A549 (cell line): Measurements from ENCODE around the gene FSTL4.

Experiments
- BHLHE40 ChIP-seq: IDR thresholded peaks from 2 replicates; pipeline ENCODE4 v1.6.1; 2012; ENCODE audit warnings: low read depth, low read length, inconsistent platforms
- CEBPB ChIP-seq, 2 experiments: fragments of >200 bp in 1 of 2; sonication (Bioruptor Twin) in 1 of 2; formaldehyde crosslinking in 1 of 2; IDR thresholded peaks; 2 replicates each; pipeline ENCODE4 v1.6.1; 2012 to 2016
- CTCF ChIP-seq: fragments of >200 bp; sonication (Bioruptor Twin); formaldehyde crosslinking; IDR thresholded peaks from 3 replicates; pipeline ENCODE4 v1.5.1; 2016
- ELK1 ChIP-seq: fragments of 150-350 bp; IDR thresholded peaks from 2 replicates; pipeline ENCODE4 v1.6.1; 2014; ENCODE audit warnings: low read depth, mild to moderate bottlenecking, low read length
- JUN ChIP-seq, 2 experiments: fragments of >200 bp; sonication (Bioruptor Twin); formaldehyde crosslinking; IDR thresholded peaks; 2 replicates in 1 of 2; 3 replicates in 1 of 2; pipeline ENCODE4 v1.6.1; 2016 to 2017
- KDM5A ChIP-seq: fragments of 200-600 bp; sonication (generic); IDR thresholded peaks from 2 replicates; pipeline ENCODE4 v1.6.1; 2016; ENCODE audit warnings: antibody characterized with exemption, mild to moderate bottlenecking
- MAFK ChIP-seq: fragments of 450-650 bp; IDR thresholded peaks from 2 replicates; pipeline ENCODE4 v1.6.1; 2014; ENCODE audit not compliant: partially characterized antibody
- POLR2A ChIP-seq: IDR thresholded peaks from 2 replicates; pipeline ENCODE4 v1.6.1; 2012; ENCODE audit warnings: mild to moderate bottlenecking, low read length
- REST ChIP-seq: fragments of 200-600 bp; sonication (generic); IDR thresholded peaks from 2 replicates; pipeline ENCODE4 v1.6.1; 2016; ENCODE audit warnings: antibody characterized with exemption, mild to moderate bottlenecking, moderate library complexity
- USF2 ChIP-seq: fragments of 450-650 bp; IDR thresholded peaks from 2 replicates; pipeline ENCODE4 v1.6.1; 2014; ENCODE audit warnings: antibody characterized with exemption
- ZFP36 ChIP-seq: fragments of 450-650 bp; IDR thresholded peaks from 2 replicates; pipeline ENCODE4 v1.6.1; 2014; ENCODE audit warnings: borderline replicate concordance; ENCODE audit not compliant: partially characterized antibody

- TF ChIP-seq ELK1 (no peak), BHLHE40 (no peak), REST (no peak), JUN (IDR thresholded peaks at IDR 0.05) (no peak), POLR2A (no peak), MAFK (no peak), KDM5A (no peak), CTCF (no peak), USF2 (no peak), ZFP36 (no peak), CEBPB (IDR thresholded peaks at IDR 0.05) (no peak)
Observed at GRCh38 chr5:133524666-133525065, 87.7 kb downstream of the FSTL4 start.
